ENCODE data around the gene PNP. TPM values are rescaled to one million over a fixed set of nuclear protein-coding genes. Genes with fewer than 3 reads are reported as not detected.
"Not testable (repeated sequence)": the region's sequence is repeated elsewhere in the genome, so short reads cannot be mapped to it uniquely, and the experiment has no call there.

Gene PNP
- total RNA-seq, 1 donor from 2014 or later = 149 TPM

DNA sequence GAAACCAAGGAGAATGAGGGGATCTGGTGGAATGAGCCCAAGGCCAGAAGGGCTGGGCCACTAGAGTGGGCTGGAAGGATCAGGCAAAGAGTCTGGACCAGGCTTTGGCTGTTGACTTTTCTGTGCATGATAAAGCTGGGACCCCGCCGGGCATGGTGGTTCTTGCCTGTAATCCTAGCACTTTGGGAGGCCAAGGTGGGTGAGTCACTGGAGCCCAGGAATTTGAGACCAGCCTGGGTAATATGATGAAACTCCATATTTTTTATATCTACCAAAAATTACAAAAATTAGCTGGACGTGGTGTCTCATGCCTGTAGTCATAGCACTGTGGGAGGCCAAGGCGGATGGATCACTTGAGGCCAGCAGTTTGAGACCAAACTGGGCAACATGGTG is 32.8 kb upstream of the PNP start:
- Mint-ChIP-seq H3K27ac (no peak overlapping the region), H3K9me3 (no peaks in the 10 kb centered on the region), H3K4me1 (ENCODE audit: low read depth) (peaks cover 14% of the 10 kb centered on the region), H3K27me3 (ENCODE audit: insufficient read depth) (no peaks in the 10 kb centered on the region), H3K4me3 (no peak overlapping the region), H3K36me3 (ENCODE audit: low read depth) (no peaks in the 10 kb centered on the region)
- DNase-seq (ENCODE audit: low spot score) = no peak
- intact Hi-C loops (cut with micrococcal nuclease) = no loop called here

DNA sequence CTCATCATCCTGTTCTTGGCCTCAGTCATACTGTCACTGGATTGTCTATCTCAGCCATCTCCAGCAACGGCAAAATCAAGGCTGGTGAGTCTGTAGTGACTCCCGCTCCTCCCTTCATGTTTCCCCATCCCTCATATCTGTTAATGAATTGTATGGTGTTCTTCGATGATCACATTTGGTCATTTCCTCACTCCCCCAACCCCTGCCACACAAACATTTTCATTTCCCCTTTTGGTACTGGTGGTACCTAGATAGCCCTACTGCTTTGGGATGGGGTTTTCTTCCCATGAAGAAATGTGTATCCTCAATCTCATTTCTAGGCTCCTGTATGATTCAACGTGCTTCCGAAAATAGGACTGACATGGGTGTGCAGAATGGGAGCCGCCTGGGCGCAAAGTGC is 30.5 kb upstream of the PNP start:
- Mint-ChIP-seq H3K4me1 (ENCODE audit: low read depth) (peaks cover 28% of the 10 kb centered on the region), H3K27ac (no peak overlapping the region), H3K36me3 (ENCODE audit: low read depth) (peaks cover 4% of the 10 kb centered on the region), H3K4me3 (no peak overlapping the region), H3K27me3 (ENCODE audit: insufficient read depth) (no peaks in the 10 kb centered on the region), H3K9me3 (no peaks in the 10 kb centered on the region)
- intact Hi-C loops (cut with micrococcal nuclease) = no loop called here
- DNase-seq (ENCODE audit: low spot score) = no peak

DNA sequence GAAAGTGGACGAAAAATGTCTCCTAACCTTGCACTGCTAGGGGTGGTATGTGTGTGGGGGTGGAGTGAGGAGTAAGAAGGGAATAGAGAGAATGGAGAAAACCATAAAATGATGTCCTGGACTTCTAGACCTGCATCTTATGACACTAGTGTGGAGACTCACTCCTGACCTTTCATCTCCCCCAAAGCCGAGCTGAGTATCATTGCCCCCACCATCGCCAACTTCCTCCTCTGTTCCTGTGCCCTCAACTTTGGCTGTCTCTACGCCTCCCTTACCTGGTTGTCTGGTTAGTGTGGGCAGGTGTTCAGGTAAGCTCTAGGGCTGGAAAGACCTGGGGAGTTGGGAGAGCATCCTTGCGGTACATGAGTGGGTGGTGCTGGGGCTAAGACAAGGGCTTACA is 28.7 kb upstream of the PNP start:
- no peaks in the 10 kb centered on the region for H3K27me3 Mint-ChIP-seq (ENCODE audit: insufficient read depth)
- H3K27ac Mint-ChIP-seq = no peak overlapping the region
- no peak for DNase-seq (ENCODE audit: low spot score)
- no peaks in the 10 kb centered on the region for H3K9me3 Mint-ChIP-seq
- H3K36me3 Mint-ChIP-seq (ENCODE audit: low read depth) = peaks cover 4% of the 10 kb centered on the region
- H3K4me1 Mint-ChIP-seq (ENCODE audit: low read depth) = peaks cover 28% of the 10 kb centered on the region
- H3K4me3 Mint-ChIP-seq = no peak overlapping the region
- intact Hi-C loops (cut with micrococcal nuclease) = no loop called here

- Mint-ChIP-seq H3K36me3 (ENCODE audit: low read depth) (peaks cover 4% of the 10 kb centered on the region), H3K9me3 (no peaks in the 10 kb centered on the region), H3K27me3 (ENCODE audit: insufficient read depth) (no peaks in the 10 kb centered on the region), H3K4me1 (ENCODE audit: low read depth) (peaks cover 28% of the 10 kb centered on the region), H3K4me3 (no peak overlapping the region), H3K27ac (peak overlapping the region; percentile 3)
- no peak for DNase-seq (ENCODE audit: low spot score)
- intact Hi-C loops (cut with micrococcal nuclease) = no loop called here
Measured at GRCh38 chr14:20440882-20441281, 28.3 kb upstream of the PNP start.

GRCh38 chr14:20441461-20441860 is 27.7 kb upstream of the PNP start:
- intact Hi-C loops (cut with micrococcal nuclease) = no loop called here
- H3K9me3 Mint-ChIP-seq = no peaks in the 10 kb centered on the region
- H3K36me3 Mint-ChIP-seq (ENCODE audit: low read depth) = peaks cover 5% of the 10 kb centered on the region
- no peak overlapping the region for H3K4me3 Mint-ChIP-seq
- no peak overlapping the region for H3K27ac Mint-ChIP-seq
- H3K4me1 Mint-ChIP-seq (ENCODE audit: low read depth) = peaks cover 28% of the 10 kb centered on the region
- DNase-seq (ENCODE audit: low spot score) = no peak
- H3K27me3 Mint-ChIP-seq (ENCODE audit: insufficient read depth) = no peaks in the 10 kb centered on the region

DNA sequence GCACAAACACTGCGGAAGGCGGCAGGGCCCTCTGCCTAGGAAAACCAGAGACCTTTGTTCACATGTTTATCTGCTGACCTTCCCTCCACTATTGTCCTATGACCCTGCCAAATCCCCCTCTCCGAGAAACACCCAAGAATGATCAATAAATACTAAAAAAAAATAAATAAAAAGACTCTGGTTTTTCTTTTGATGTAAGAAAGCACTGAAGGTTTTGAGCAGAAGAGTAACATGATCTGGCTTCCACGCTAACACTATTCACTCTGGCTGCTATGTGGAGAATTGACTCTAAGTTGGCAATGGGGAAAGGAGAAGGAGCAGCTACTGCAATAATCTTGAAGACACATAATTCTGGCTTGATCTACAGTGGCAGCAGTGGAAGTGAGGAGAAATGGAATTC is 25.6 kb upstream of the PNP start:
- Mint-ChIP-seq H3K36me3 (ENCODE audit: low read depth) (peaks cover 26% of the 10 kb centered on the region), H3K4me1 (ENCODE audit: low read depth) (peaks cover 28% of the 10 kb centered on the region)
- intact Hi-C loops (cut with micrococcal nuclease); H3K27me3 Mint-ChIP-seq (ENCODE audit: insufficient read depth); H3K9me3 Mint-ChIP-seq; H3K27ac Mint-ChIP-seq; DNase-seq (ENCODE audit: low spot score); H3K4me3 Mint-ChIP-seq: not testable (repeated sequence)

DNA sequence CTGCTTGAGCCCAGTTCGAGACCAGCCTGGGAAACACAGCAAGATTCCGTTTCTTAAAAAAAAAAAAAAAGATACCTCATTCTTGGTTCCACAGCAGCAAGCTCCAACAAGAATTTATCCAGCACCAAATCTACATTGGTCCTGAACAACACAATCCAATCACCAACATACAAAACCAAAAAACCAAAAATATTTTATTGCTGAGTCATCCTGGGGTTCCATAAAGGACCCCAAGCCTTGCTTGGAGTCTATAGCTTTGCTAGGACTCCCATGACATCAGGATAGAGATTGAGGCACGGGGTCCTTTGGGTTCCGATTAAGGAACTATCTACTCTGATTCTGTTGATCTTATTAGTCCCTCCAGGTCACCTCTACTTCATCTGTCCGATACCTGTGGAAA is 22.3 kb upstream of the PNP start:
- H3K4me1 Mint-ChIP-seq (ENCODE audit: low read depth) = peaks cover 11% of the 10 kb centered on the region
- H3K27me3 Mint-ChIP-seq (ENCODE audit: insufficient read depth) = no peaks in the 10 kb centered on the region
- no peak for DNase-seq (ENCODE audit: low spot score)
- no peaks in the 10 kb centered on the region for H3K9me3 Mint-ChIP-seq
- intact Hi-C loops (cut with micrococcal nuclease) = no loop called here
- no peak overlapping the region for H3K4me3 Mint-ChIP-seq
- peaks cover 44% of the 10 kb centered on the region for H3K36me3 Mint-ChIP-seq (ENCODE audit: low read depth)
- no peak overlapping the region for H3K27ac Mint-ChIP-seq

DNA sequence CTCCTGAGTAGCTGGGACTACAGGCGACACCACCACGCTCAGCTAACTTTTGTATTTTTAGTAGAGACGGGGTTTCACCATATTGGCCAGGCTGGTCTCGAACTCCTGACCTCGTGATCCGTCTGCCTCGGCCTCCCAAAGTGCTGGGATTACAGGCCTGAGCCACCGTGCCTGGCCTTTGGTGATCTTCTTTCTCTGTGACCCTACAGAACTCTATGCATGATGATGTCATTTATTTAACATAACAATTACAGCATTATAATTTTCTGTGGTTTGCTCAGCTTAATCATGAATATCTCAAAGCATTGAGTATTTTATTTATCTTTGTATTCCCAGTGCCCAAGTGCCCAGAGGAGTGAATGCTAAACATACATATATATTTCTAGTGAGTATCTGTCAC is 16.4 kb upstream of the PNP start:
- Mint-ChIP-seq H3K36me3 (ENCODE audit: low read depth) (peaks cover 43% of the 10 kb centered on the region), H3K4me3 (peak overlapping the region; percentile 34)
- H3K27ac Mint-ChIP-seq; H3K4me1 Mint-ChIP-seq (ENCODE audit: low read depth); H3K9me3 Mint-ChIP-seq; H3K27me3 Mint-ChIP-seq (ENCODE audit: insufficient read depth); DNase-seq (ENCODE audit: low spot score): not testable (repeated sequence)
- intact Hi-C loops (cut with micrococcal nuclease) = loop anchor here (1.0 kb wide), 1 partner anchor 8 kb away; the partner anchor contains the start of gene PIP4P1

DNA sequence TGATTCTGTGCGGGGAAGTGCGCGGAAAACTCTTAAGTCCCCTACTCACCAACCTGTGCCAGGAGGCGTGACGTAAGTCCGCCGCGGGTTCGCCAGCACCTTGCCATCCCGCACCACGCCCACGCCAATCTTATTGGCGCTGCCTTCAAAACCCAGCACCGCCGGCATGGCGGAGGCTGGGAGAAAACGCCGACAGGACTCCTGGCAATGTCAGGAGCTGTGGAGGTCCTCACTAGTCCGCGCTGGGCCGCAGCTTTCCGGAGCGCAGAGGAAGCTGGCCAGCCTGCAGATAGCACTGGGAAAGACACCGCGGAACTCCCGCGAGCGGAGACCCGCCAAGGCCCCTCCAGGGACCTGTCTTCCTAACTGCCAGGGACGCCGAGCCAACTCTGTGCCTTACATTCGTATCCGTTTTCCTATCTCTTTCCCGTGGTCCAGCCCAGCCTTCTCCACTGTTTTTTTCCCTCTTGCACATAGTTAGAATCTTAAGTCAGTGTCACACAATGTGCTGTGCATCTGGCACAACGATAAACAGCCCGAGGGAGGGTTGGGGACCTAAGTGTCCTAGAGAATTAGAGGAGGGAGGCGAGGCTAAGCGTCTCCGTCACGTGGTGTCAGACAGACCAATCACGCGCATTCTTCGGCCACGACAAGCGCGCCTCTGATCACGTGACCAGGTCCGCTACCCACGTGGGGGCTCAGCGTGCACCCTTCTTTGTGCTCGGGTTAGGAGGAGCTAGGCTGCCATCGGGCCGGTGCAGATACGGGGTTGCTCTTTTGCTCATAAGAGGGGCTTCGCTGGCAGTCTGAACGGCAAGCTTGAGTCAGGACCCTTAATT is 14.5 kb upstream of the PNP start, which contains the start of the genes APEX1 and OSGEP:
Gene APEX1 (plus strand): TSS at position 711 of the 839 bp plus-strand sequence. CDS start 420 bp downstream, outside the sequence.
Gene OSGEP (minus strand): TSS at position 297 of the 839 bp plus-strand sequence. CDS start 129 bp downstream, at position 168.
- Mint-ChIP-seq H3K27me3 (ENCODE audit: insufficient read depth) (no peaks in the 10 kb centered on the region), H3K27ac (no peak within 1 kb of the TSS), H3K4me1 (ENCODE audit: low read depth) (peaks cover 11% of the 10 kb centered on the region), H3K9me3 (no peaks in the 10 kb centered on the region), H3K4me3 (peak within 1 kb of the TSS; percentile 53), H3K36me3 (ENCODE audit: low read depth) (peaks cover 39% of the 10 kb centered on the region)
- intact Hi-C loops (cut with micrococcal nuclease) = loop anchor here (1.0 to 2.0 kb wide), 7 partner anchors 14 to 226 kb away; partner anchors contain the start of genes PARP2, PNP and TEP1
- DNase-seq (ENCODE audit: low spot score) = peak; percentile 97

DNA sequence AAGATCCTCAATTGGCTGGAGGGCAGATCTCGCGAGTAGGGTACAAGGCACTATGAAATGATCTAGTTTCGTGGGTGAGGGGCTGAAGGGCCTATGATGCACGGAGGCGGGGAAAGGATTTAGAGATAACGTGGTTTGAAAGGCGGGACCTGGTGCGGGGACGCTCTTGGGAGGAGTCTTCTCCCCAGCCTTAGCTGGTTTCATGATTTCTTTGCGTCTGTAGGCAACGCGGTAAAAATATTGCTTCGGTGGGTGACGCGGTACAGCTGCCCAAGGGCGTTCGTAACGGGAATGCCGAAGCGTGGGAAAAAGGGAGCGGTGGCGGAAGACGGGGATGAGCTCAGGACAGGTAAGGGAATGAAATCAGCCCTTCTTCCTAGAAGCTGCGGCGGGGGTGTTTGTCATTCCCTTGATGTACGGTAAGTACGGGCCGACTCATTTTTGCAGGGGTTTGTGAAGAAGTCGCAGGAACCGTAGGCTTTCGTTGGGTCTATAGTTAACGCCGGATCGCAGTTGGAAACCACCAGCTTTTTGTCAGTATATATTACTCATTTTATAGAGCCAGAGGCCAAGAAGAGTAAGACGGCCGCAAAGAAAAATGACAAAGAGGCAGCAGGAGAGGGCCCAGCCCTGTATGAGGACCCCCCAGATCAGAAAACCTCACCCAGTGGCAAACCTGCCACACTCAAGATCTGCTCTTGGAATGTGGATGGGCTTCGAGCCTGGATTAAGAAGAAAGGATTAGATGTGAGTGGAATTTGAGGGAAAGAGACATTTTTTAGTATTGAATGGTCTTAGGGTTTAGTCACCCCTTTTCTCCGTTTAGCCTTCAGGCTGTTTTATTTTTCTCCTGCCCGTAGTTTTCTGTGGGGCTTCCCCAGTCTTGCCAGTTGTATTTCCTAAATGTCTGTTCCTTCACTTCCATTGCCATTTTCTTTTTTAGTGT is 13.6 kb upstream of the PNP start:
- Mint-ChIP-seq H3K36me3 (ENCODE audit: low read depth) (peaks cover 42% of the 10 kb centered on the region), H3K4me3 (no peak overlapping the region), H3K4me1 (ENCODE audit: low read depth) (peaks cover 20% of the 10 kb centered on the region), H3K9me3 (no peaks in the 10 kb centered on the region), H3K27me3 (ENCODE audit: insufficient read depth) (no peaks in the 10 kb centered on the region), H3K27ac (no peak overlapping the region)
- intact Hi-C loops (cut with micrococcal nuclease) = loop anchor here (2.0 kb wide), 4 partner anchors 13 to 225 kb away; partner anchors contain the start of gene PNP
- DNase-seq (ENCODE audit: low spot score) = no peak

GRCh38 chr14:20456971-20457370 is 12.2 kb upstream of the PNP start:
- Mint-ChIP-seq H3K9me3 (no peaks in the 10 kb centered on the region), H3K4me1 (ENCODE audit: low read depth) (peaks cover 23% of the 10 kb centered on the region), H3K4me3 (no peak overlapping the region), H3K36me3 (ENCODE audit: low read depth) (peaks cover 36% of the 10 kb centered on the region), H3K27me3 (ENCODE audit: insufficient read depth) (no peaks in the 10 kb centered on the region), H3K27ac (peak overlapping the region; percentile 32)
- intact Hi-C loops (cut with micrococcal nuclease) = no loop called here
- no peak for DNase-seq (ENCODE audit: low spot score)

- Mint-ChIP-seq H3K27me3 (ENCODE audit: insufficient read depth) (no peaks in the 10 kb centered on the region), H3K27ac (no peak overlapping the region), H3K36me3 (ENCODE audit: low read depth) (peaks cover 26% of the 10 kb centered on the region), H3K4me1 (ENCODE audit: low read depth) (peaks cover 23% of the 10 kb centered on the region), H3K4me3 (no peak overlapping the region), H3K9me3 (no peaks in the 10 kb centered on the region)
- no peak for DNase-seq (ENCODE audit: low spot score)
- intact Hi-C loops (cut with micrococcal nuclease) = no loop called here
Measured at GRCh38 chr14:20458031-20458789, 11.0 kb upstream of the PNP start.
